Spleen (tissue), 11 donors: ENCODE measurements around the gene MOB3B. TPM values are rescaled to one million over a fixed set of nuclear protein-coding genes. Genes with fewer than 3 reads are reported as not detected.
A peak's percentile ranks its signal among the peaks of the same experiment; 100 is the strongest.

Source experiments
- DNase-seq: peaks from one replicate; pipeline ENCODE4 v3.0.0-alpha.2; 2020
- H3K27ac ChIP-seq, 8 donors: fragments of 200-600 bp; sonication (generic) in 7 of 8; 1 replicate in 4 of 8; 2 replicates in 4 of 8; pipeline versions ENCODE4 v1.5.0 to v1.8.0; 2016 to 2021; ENCODE audit warnings: inconsistent platforms in 4 of 8, mild to moderate bottlenecking in 4 of 8, moderate library complexity in 1 of 8
- H3K27me3 ChIP-seq, 7 donors: fragments of 200-600 bp; sonication (generic) in 6 of 7; replicated peaks in 1 of 7; 1 replicate in 4 of 7; 2 replicates in 3 of 7; pipeline versions ENCODE4 v1.5.0 to v1.8.0; 2016 to 2021; ENCODE audit warnings: inconsistent platforms in 3 of 7, mild to moderate bottlenecking in 1 of 7
- H3K36me3 ChIP-seq, 6 donors: fragments of 200-600 bp; sonication (generic) in 5 of 6; 1 replicate in 4 of 6; 2 replicates in 2 of 6; pipeline versions ENCODE4 v1.5.0 to v1.8.0; 2016 to 2021; ENCODE audit warnings: inconsistent platforms in 2 of 6
- H3K4me1 ChIP-seq, 6 donors: fragments of 200-600 bp; sonication (generic) in 5 of 6; 1 replicate in 3 of 6; 2 replicates in 3 of 6; pipeline versions ENCODE4 v1.5.0 to v1.8.0; 2016 to 2021; ENCODE audit warnings: inconsistent platforms in 3 of 6
- H3K4me3 ChIP-seq, 8 donors: fragments of 200-600 bp; sonication (generic) in 7 of 8; 1 replicate in 4 of 8; 2 replicates in 4 of 8; pipeline versions ENCODE4 v1.5.0 to v1.8.0; 2016 to 2021; ENCODE audit warnings: inconsistent platforms in 4 of 8, mild to moderate bottlenecking in 4 of 8, moderate library complexity in 2 of 8
- H3K9me3 ChIP-seq, 8 donors: fragments of 200-600 bp; sonication (generic) in 7 of 8; 1 replicate in 4 of 8; 2 replicates in 4 of 8; pipeline versions ENCODE4 v1.5.0 to v1.8.0; 2016 to 2021; ENCODE audit warnings: inconsistent platforms in 4 of 8
- POLR2A ChIP-seq, 3 donors: fragments of 450-650 bp; IDR thresholded peaks; one replicate each; pipeline ENCODE4 v1.5.1; 2017; ENCODE audit warnings: antibody characterized with exemption in 3 of 3, mild to moderate bottlenecking in 1 of 3
- POLR2AphosphoS5 ChIP-seq, 3 donors: sonication (generic); formaldehyde crosslinking; IDR thresholded peaks; one replicate each; pipeline ENCODE4 v1.5.1; 2017; ENCODE audit warnings: antibody characterized with exemption in 3 of 3
- WGBS, 5 donors: extraction: QIAGEN DNeasy Blood & Tissue Kit in 3 of 5; methylation state at CpG; one replicate each; pipeline versions ENCODE4 v1.1.5 to v1.1.7; 2013 to 2018; 5-methylcytosine and 5-hydroxymethylcytosine counted together
- intact Hi-C: fragments of 100-400 bp; cut with DNase I; formaldehyde crosslinking; loops from one replicate; pipeline ENCODE4 v1.15.0; 2023; ENCODE audit warnings: low total_unique reads
- polyA plus RNA-seq, 3 donors: library from polyadenylated mRNA; stranded (reverse); fragments of 200-250 nt; gene quantifications; one replicate each; pipeline ENCODE4 v1.2.1, GENCODE V29; 2013
- total RNA-seq, 7 donors: library from RNA; depleted of rRNA in 3 of 7; stranded (reverse); fragments of >200 nt in 3 of 7; fragmentation: NEBNext Ultra II Directional in 4 of 7; extraction: Animal tissue kit (Norgen Biotek cat#: 25700) in 4 of 7; gene quantifications; one replicate each; pipeline versions ENCODE4 v1.1.0 to v1.2.1, GENCODE V29; 2016 to 2021
- TF ChIP-seq, protein P1 (sequence below), 11 experiments: fragments of 200-600 bp in 7 of 11; fragments of 450-650 bp in 4 of 11; sonication (generic) in 4 of 11; IDR thresholded peaks in 8 of 11; conservative IDR thresholded peaks in 3 of 11; 1 replicate in 7 of 11; 2 replicates in 4 of 11; pipeline versions ENCODE4 v1.4.0 to v1.8.0; 2016 to 2021; ENCODE audit warnings: antibody characterized with exemption in 11 of 11, inconsistent platforms in 4 of 11, mild to moderate bottlenecking in 1 of 11
- donor health status: healthy with polysubstance abuse.
- donor health status: DM: no; HTN: no; CAD: no; lungs with moderate emphysema.
- donor health status: DM: no; HTN: no; CAD: no.
- donor health status: Bipolar disorder and iron deficiency.
- donor health status: healthy.
- donor health status: DM: no; HTN: no; CAD: no.
- donor health status: DM: yes; HTN: yes; CAD: no.

The MOB3B gene
- total and polyA plus RNA-seq, 10 donors, result 9.4 to 27.7 (median 19.9) TPM

DNA sequence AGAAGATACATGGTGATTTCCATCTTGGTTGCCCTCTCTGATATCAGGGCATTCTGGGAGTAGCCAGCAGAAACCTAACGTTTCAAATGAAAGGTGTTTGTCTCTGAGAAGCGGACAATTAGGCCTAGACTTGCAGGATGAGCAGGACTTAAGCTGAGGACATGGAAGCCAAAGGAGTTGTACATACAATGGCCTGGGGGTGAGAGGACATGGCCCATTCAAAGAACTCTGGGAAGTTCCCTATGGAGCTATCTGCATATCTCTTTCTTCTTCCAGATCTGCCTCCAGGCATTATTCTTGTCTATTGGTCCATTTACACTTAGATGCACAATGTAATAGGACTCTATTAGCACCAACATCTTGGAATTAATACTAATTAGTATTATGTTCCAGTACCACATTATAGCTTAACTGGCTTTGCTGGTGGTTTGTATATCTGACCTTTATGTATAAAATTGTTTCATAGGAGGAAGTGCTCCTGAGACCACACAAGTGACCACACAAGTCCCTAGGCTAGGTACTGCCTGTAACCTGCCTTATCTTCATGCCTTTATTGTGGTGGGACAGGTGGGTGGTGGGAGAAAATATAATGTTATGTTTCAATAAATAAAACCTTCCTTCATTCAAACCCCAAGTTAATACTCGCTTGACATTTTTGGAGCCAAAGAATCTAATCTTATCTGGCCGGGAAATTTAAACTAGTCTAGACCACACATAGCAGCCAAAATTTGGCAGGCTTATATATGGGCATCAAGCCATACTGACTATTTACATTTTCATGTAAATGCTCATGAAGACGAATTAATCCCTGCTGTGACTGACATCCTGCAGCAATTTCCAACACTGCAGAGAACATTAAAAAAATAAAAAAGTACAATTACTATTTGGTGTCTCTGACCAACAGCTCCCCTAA is 180.6 kb downstream of the MOB3B start:
- WGBS, 5 donors, result 72 to 84% (median 79%) methylated on average over 5 of the region's 5 CpGs
- Histone ChIP-seq H3K9me3 (no peaks in the 10 kb centered on the region), H3K27ac (no peak overlapping the region), H3K4me1 (peaks cover 12 to 55% (median 29%) of the 10 kb centered on the region in 6 donors), H3K27me3 (no peaks in the 10 kb centered on the region), H3K4me3 (no peak overlapping the region), H3K36me3 (no peaks in the 10 kb centered on the region)
- intact Hi-C loops, result no loop called here
- TF ChIP-seq POLR2A (IDR thresholded peaks at IDR 0.05), result no peak
- TF ChIP-seq, protein P1, sequence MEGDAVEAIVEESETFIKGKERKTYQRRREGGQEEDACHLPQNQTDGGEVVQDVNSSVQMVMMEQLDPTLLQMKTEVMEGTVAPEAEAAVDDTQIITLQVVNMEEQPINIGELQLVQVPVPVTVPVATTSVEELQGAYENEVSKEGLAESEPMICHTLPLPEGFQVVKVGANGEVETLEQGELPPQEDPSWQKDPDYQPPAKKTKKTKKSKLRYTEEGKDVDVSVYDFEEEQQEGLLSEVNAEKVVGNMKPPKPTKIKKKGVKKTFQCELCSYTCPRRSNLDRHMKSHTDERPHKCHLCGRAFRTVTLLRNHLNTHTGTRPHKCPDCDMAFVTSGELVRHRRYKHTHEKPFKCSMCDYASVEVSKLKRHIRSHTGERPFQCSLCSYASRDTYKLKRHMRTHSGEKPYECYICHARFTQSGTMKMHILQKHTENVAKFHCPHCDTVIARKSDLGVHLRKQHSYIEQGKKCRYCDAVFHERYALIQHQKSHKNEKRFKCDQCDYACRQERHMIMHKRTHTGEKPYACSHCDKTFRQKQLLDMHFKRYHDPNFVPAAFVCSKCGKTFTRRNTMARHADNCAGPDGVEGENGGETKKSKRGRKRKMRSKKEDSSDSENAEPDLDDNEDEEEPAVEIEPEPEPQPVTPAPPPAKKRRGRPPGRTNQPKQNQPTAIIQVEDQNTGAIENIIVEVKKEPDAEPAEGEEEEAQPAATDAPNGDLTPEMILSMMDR (IDR thresholded peaks at IDR 0.05 in 8 of 11, conservative IDR thresholded peaks at IDR 0.05 in 3 of 11), result no peak
- TF ChIP-seq POLR2AphosphoS5 (IDR thresholded peaks at IDR 0.05), result no peak
- no peak for DNase-seq

GRCh38 chr9:27347889-27348288 is 181.7 kb downstream of the MOB3B start:
- DNase-seq, result no peak
- intact Hi-C loops, result no loop called here
- H3K36me3 ChIP-seq, result no peaks in the 10 kb centered on the region
- H3K4me3 ChIP-seq, result no peak overlapping the region
- H3K27ac ChIP-seq, result no peak overlapping the region
- TF ChIP-seq, protein P1 (IDR thresholded peaks at IDR 0.05 in 8 of 11, conservative IDR thresholded peaks at IDR 0.05 in 3 of 11), result no peak
- TF ChIP-seq POLR2A (IDR thresholded peaks at IDR 0.05), result no peak
- TF ChIP-seq POLR2AphosphoS5 (IDR thresholded peaks at IDR 0.05), result no peak
- H3K9me3 ChIP-seq, result no peaks in the 10 kb centered on the region
- peaks cover 3 to 43% (median 18%) of the 10 kb centered on the region in 6 donors for H3K4me1 ChIP-seq
- no peaks in the 10 kb centered on the region for H3K27me3 ChIP-seq
- WGBS, 5 donors, result 40 to 59% (median 49%) methylated on average over 1 of the region's 1 CpG

DNA sequence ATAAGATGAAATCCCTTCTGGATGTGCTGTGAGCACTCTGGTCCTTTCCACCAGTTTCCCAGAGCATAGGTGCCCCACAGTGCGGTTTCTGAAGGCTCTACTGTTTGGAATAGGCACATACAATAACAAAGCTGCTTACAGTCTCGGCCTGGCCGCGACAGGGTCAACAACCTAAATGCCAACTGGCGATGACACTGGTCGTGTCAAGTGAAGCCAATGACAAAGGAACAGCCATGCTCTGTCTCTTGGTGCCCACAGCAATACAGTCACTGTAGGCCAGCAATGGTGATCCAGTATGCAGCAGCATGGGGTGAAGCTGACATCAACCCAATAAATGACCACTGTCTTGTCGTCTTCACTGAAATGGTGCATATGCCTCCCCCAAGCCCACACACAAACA is 184.8 kb downstream of the MOB3B start:
- Histone ChIP-seq H3K4me3 (no peak overlapping the region), H3K4me1 (peaks cover 0 to 40% (median 18%) of the 10 kb centered on the region in 6 donors), H3K27ac (no peak overlapping the region), H3K27me3 (no peaks in the 10 kb centered on the region), H3K36me3 (no peaks in the 10 kb centered on the region), H3K9me3 (no peaks in the 10 kb centered on the region)
- intact Hi-C loops, result no loop called here
- WGBS, 5 donors, result 93 to 97% (median 95%) methylated on average over 7 of the region's 7 CpGs
- TF ChIP-seq POLR2A (IDR thresholded peaks at IDR 0.05), result no peak
- TF ChIP-seq, protein P1 (IDR thresholded peaks at IDR 0.05 in 8 of 11, conservative IDR thresholded peaks at IDR 0.05 in 3 of 11), result no peak
- no peak for DNase-seq

DNA sequence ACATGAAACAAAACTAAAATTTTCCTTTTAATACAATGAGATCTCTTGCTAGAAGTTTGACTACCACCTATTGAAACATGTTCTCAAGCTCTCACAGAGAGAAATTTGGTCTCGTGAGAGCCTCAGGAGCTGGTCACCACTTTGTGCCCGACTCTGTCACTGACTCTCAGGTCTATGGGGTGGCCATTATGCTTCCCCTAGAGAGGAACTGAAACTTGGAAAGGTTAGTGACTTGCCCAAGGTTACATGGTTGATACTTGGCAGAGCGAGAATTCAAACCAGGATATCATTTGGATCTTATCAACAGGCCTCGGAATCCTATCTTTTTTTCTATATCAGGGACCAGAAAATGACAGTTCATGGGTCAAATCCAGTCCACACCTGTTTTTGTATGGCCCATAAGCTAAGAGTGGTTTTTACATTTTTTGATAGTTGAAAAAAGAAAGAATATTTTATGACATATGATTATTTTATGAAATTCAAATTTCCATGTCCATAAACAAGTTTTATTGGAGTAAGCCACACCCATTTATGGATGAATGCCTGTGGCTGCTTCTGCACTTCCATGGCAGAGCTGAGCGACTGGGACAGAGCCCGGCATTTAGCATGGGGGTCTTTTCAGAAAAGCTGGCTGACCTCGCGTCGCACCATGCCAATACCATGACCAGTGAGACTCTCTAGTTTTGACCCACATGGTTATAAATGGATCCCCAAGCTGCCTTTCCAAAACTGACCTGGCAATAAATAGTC is 187.9 kb downstream of the MOB3B start:
- Histone ChIP-seq H3K27me3 (no peaks in the 10 kb centered on the region), H3K36me3 (no peaks in the 10 kb centered on the region), H3K4me1 (peaks cover 14 to 54% (median 39%) of the 10 kb centered on the region in 6 donors), H3K4me3 (no peak overlapping the region), H3K27ac (peak overlapping the region in 7 of 8 donors; percentile 15 to 48 (median 32)), H3K9me3 (no peaks in the 10 kb centered on the region)
- 79 to 87% (median 84%) methylated on average over 9 of the region's 9 CpGs for WGBS, 5 donors
- no peak for TF ChIP-seq POLR2AphosphoS5 (IDR thresholded peaks at IDR 0.05)
- TF ChIP-seq POLR2A (IDR thresholded peaks at IDR 0.05), result no peak
- TF ChIP-seq, protein P1 (IDR thresholded peaks at IDR 0.05 in 8 of 11, conservative IDR thresholded peaks at IDR 0.05 in 3 of 11), result no peak
- intact Hi-C loops, result no loop called here
- no peak for DNase-seq
